ENCODE data around the gene HPSE2.
"Not testable (repeated sequence)": the region's sequence is repeated elsewhere in the genome, so short reads cannot be mapped to it uniquely, and the experiment has no call there.

The HPSE2 gene

DNA sequence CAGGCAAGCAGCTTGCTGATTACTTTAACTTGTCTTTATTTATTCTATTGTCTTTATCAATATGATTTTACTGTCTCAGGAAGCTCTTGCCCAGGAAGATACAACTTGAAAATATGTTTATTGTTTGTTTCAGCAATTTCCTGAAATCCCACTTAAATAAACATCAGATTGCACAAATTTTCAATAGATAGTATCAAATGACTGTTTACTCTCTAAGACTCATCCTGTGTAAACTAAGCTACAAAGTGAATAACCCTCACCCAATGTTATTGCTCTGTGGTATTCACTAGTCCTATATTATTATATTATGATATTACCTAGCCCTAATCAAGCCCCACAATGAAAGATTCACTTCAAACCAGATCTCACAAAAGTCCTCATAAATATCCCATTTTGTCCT lies 658.5 kb downstream of the HPSE2 start:
- in situ Hi-C loops (cut with HindIII; ENCODE audit: low sequenced_read_pairs) = no loop called here

DNA sequence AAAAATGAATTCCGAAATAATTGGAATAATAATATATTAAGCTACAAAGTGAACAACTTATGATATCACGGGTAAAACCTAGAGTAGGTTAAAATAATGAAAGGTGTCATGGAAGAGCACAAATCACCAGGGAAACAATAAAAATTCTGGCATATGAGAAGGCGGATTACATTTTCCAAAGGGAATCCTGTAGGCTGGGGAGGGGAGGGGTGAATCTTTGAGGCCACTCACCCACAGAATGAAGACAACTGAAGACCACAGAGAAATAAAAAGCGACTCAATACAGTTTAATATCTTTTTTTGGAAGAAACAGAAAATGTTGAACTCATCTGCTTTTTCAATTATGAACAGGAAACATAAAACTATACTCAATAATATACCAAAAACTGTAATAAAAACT lies 659.6 kb downstream of the HPSE2 start:
- in situ Hi-C loops (cut with HindIII; ENCODE audit: low sequenced_read_pairs) = no loop called here

DNA sequence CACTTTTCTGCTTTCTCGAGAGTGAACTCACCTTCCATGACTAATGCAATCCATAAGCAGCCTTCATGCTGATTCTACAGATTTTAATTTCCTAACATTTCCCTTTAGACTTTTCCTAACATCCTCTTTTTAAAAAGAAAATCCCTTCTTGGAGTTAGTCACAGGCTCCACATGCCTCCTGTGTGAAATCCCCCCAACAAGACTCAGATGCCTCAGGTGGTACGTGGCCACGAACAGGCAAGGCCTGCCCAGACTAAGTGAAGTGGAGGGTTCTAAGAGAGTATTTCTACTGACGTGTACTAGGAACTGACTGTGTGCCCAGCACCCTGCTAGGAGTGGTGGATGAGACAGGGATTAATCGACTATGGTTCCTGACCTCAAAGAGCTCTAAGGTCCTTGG lies 663.1 kb downstream of the HPSE2 start:
- in situ Hi-C loops (cut with HindIII; ENCODE audit: low sequenced_read_pairs) = loop anchor here (5.0 kb wide), 1 partner anchor 100 kb away; no protein-coding TSS in a partner anchor

DNA sequence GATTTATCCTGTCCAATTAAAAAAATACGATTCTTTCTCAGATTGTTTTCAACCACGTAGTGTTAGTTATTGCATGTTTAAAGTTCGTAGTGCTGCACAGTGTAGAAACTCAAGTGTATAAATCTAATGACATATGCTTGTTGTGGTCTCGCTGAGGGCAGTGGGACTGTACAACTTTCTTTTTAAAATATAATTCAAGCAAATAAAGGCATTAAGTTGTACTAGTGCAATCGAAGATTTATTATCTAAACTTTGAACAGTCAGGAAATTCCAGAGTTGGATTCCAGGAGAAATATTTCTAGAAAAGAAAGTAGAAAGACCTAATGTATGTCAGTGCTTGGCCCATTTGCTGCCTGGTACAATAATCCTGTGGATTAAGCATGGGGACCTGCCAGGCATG lies 664.8 kb downstream of the HPSE2 start:
- in situ Hi-C loops (cut with HindIII; ENCODE audit: low sequenced_read_pairs) = loop anchor here (5.0 kb wide), 1 partner anchor 99 kb away; no protein-coding TSS in a partner anchor

DNA sequence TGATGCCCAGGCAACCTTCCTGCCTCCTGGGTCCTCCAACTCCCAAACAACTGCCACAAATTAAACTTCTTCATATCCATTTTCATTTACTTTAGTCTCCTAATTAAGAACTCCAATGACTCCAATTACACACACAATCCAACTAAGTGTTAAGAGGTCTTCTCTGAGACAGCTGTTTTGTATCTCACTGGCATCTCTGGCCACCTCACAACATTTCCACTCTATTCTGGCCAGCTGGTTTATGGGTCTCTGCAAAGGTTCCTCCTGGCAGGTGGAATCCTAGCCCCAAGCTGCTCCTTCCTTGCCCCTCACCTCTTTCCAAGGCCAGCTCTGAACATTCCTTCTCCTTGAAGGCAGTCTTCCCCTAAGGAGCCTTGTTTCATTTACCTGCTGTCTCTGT lies 665.8 kb downstream of the HPSE2 start:
- in situ Hi-C loops (cut with HindIII; ENCODE audit: low sequenced_read_pairs) = loop anchor here (5.0 kb wide), 1 partner anchor 98 kb away; no protein-coding TSS in a partner anchor

DNA sequence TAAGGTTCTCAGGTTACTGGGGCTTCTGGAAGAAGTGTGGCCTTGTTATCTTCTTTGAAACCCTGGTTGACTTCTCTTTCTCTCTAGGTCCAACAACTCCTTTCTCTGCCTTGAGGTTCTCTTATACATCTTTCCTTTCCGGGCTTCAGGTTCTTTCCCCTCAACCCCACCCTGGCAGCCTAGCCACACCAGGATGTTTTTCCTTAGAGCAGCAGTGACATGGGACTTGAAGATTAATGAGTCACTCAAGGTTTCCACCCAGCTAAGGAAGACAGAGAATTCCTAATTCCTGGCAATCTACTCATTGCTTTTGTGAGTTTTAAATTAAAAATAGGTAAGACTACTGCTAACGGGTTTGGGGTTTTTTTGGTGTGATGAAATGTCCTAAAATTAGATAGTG lies 667.1 kb downstream of the HPSE2 start:
- in situ Hi-C loops (cut with HindIII; ENCODE audit: low sequenced_read_pairs) = no loop called here

DNA sequence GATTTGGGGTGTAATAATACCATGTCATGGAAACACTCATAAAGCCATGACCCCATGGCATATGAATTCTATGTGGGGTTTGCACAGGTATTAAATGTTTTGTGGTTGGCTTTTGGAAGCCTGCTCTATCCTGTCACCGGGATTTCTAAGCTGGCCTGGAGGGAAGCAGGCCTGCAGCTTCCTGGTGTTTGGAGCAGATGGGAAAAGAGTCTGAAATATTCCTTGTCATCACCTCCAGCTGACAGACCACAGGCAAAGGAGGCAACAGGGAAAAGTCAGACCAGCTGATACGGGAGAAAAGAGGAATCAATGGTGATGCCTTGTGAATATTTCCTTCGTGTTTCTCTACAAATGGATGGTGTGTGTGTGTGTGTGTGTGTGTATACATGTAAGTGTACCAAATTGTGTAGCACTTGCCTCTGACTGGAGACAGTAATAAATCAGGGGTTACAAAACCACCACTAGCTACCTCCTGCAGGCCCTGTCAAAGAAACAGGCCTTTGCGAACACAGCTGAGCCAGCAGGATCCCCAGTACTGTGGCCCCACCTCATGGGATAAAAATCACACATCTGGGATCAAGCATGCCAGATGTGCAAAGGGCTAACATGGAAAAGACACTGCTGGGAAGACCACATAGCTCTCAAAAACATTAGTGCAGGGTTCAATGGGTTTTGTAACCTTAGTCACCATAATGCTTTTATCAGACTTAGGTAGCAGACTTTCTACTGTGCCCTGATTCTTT lies 668.1 kb downstream of the HPSE2 start:
- in situ Hi-C loops (cut with HindIII; ENCODE audit: low sequenced_read_pairs) = no loop called here

DNA sequence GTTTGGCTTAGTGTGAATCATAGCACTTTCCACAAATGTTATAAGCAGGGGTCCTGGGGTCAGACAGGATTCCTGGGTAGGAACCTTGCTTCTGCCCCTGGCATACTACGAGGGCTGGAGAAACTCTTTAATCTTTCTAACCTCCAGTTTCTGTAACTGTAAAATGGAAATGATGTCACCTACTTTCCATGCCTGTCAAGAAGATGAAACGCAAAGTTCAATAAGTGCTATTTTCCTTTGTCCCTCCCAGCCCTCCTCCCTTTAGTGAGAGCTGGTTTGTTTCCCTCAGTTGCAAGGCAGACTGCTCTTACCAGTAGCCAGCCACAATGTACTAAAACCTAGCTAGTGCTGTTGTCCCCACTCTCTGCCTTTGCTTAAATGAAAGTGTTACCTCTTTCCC lies 671.8 kb downstream of the HPSE2 start:
- in situ Hi-C loops (cut with HindIII; ENCODE audit: low sequenced_read_pairs) = no loop called here

DNA sequence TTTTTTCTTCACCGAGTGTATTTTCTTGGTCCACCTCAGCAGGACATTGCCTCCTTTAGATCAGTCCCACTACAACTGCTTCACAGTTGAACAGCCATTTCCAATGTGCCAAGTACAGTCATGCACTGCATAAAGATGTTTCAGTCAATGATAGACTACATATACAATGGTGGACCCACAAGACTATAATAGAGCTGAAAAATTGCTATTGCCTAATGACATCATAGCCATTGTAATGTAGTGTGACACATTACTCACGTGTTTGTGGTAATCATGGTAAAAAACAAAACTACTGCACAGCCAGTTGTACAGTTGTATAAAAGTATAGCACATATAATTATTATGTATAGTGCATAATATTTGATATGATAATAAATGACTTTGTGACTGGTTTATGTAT lies 675.1 kb downstream of the HPSE2 start:
- in situ Hi-C loops (cut with HindIII; ENCODE audit: low sequenced_read_pairs) = no loop called here

DNA sequence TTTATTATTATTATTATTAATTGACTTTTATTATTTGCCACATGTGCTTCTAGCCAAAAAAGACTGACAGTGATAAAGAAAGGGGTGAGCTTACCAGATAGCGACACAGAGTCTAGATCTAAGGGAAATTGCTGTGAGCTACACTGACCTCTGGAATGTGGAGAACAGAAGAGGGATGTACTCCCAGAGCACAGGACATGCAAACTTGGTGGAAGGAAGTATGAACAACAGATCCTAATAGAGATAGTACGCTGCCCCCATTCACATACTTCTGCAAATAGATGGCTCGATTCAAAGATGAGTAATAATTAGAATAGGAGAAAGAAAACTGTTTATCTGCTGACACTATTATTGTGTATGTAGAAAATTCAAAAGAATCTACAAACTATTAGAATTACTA lies 679.6 kb downstream of the HPSE2 start:
- in situ Hi-C loops (cut with HindIII; ENCODE audit: low sequenced_read_pairs) = no loop called here

DNA sequence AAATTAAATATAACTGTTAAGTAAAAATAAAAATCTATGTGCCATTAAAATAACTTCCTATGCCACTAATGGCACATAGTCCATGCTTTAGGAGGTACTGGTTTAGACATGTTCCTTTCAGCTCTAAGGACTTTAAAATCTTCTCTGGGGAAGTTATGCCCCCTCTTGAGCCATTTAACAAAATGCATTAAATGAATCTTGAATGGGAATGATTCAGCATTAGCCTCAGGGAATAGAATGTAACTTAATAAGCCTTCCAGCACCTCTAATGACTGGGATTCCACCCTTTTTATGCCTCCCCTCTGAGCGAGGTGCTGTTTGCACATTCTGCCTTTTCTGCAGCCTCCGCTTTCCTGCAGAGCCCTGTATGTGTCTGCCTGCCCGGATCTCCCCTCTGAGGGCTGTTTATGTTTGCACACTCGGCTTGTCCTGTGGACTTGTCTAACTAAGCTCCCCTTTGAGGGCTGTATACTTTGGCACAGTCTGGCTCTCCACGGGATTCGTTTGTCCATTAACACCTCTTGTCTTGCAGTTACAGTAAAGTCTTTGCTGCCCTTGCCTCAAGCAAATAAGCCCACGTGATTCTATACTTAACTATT lies 680.5 kb downstream of the HPSE2 start:
- in situ Hi-C loops (cut with HindIII; ENCODE audit: low sequenced_read_pairs) = no loop called here

DNA sequence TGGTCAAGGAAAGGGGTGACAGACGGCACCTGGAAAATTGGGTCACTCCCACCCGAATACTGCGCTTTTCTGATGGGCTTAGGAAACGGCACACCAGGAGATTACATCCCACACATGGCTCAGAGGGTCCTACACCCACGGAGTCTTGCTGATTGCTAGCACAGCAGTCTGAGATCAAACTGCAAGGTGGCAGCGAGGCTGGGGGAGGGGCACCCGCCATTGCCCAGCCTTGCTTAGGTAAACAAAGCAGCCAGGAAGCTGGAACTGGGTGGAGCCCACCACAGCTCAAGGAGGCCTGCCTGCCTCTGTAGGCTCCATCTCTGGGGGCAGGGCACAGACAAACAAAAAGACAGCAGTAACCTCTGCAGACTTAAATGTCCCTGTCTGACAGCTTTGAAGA lies 694.1 kb downstream of the HPSE2 start:
- in situ Hi-C loops (cut with HindIII; ENCODE audit: low sequenced_read_pairs) = not testable (repeated sequence)

DNA sequence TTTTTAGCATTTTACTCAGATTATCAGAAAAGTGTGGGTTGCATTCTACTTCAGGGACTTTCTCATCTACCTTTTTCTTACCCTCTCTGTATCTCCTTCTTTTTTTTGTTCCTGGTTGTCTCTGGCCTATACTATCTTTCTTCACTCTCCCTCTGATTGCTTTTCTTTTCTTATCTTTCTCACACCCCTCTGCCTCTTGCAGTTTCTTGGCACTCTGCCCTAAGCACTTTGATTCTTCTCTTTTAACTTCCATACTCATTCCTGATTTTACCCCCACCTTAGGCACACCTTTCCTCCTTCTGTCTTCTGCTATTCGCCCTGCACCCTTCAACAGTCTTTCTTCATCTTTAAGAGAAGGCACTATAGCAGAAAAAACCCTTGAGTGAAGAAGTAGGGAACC lies 696.1 kb downstream of the HPSE2 start:
- in situ Hi-C loops (cut with HindIII; ENCODE audit: low sequenced_read_pairs) = no loop called here

DNA sequence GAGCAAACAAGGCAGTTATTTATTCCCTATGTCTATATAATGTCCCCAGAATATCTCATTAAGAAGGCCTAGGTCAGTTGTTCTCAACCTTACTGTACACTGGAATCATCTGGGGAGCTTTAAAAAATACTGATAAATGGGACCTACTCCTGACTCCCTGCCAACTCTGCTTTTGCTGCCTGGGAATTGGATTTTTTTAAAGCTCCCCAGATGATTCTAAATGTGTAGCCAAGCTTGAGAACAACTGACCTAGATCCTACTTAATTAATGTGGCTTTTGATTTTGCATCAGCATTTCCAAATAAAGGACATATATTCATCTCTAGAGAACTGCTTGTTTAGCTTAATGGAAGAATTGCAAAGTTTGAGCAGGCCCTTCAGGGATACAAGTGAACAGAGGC lies 697.2 kb downstream of the HPSE2 start:
- in situ Hi-C loops (cut with HindIII; ENCODE audit: low sequenced_read_pairs) = no loop called here

DNA sequence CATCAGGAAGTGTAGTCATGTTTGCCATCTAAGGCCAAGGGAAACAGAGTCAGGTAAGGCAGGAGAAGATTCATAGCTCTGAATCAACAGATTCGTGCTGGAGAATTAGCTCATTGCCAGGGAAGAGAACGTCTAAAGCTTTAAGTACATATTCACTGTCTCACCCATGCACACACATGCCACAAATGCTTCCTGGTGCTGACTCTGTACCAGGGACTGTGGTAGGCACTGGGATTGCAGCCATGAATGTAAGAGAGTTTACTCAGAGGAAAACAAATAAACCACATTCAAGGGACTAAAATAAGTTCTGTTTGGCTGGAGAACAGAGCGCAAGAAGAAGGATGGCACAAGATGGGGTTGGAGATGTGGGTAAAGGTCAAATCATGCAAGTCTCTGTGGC lies 699.1 kb downstream of the HPSE2 start:
- in situ Hi-C loops (cut with HindIII; ENCODE audit: low sequenced_read_pairs) = no loop called here

DNA sequence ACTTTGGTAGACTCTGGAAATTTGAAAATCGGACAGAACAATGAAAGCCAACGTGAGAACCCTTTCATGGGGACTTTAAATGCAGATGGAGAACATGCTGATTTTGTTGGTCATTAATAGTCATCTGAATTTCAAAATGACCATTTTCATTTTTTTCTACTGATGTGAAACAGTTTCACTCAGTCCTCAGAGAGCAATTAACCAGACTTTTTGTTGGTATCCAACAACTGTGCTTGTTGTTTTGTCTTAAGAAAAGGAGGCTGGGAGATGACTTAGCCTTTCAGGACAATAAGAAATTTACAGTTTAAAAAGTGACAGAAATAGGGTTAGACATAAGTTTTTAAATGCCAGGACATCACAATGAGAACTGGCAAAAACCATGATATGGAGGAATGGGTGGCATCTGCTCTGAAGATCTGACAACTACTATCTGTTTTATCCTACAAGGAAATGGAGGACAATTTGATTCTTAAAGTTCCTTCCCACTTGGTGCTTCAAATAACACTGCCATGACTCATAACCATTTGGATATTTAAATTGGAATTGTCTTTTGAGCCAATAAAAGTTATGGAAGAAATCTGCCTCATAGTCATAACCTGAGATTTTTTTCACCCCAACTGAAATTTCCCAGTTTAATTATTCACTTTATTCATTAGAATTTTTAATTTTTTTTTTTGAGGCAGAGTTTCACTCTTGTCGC lies 701.8 kb downstream of the HPSE2 start:
- in situ Hi-C loops (cut with HindIII; ENCODE audit: low sequenced_read_pairs) = no loop called here

DNA sequence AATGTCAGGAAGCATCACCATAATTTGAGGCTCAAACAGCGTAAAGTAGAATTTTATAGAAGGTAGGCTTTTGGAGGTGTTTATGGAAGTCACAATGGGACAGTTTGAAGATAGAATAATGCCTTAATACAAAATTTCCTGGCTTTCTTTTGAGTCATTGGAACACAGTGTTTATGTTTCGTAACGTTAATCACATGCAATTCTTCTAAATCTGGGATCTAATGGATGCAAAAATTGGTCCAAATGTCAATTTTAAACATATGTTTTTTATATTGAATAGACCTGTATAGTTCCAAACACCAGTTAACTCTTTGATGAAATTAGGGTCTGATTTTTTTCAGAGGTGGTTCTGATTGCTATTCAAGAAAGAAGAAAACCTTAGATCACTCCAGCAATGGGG lies 702.4 kb downstream of the HPSE2 start:
- in situ Hi-C loops (cut with HindIII; ENCODE audit: low sequenced_read_pairs) = no loop called here

DNA sequence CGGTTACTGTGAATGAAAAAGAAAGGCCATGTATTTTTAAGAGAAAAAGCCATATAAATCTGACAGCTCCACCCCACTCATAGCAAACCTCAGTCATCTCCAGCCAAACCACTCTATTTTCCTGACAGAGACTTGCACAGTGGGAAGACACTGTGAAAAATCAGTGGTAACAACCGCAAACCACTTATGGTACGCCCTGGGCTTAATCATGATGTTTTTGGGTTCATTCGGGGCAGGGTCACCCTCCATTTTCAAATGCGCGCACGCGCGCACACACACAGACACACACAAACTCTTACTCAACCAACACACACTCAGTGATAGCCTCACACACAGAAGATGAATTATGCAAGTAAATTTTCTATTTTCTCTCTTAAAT lies 706.9 kb downstream of the HPSE2 start:
- in situ Hi-C loops (cut with HindIII; ENCODE audit: low sequenced_read_pairs) = no loop called here

DNA sequence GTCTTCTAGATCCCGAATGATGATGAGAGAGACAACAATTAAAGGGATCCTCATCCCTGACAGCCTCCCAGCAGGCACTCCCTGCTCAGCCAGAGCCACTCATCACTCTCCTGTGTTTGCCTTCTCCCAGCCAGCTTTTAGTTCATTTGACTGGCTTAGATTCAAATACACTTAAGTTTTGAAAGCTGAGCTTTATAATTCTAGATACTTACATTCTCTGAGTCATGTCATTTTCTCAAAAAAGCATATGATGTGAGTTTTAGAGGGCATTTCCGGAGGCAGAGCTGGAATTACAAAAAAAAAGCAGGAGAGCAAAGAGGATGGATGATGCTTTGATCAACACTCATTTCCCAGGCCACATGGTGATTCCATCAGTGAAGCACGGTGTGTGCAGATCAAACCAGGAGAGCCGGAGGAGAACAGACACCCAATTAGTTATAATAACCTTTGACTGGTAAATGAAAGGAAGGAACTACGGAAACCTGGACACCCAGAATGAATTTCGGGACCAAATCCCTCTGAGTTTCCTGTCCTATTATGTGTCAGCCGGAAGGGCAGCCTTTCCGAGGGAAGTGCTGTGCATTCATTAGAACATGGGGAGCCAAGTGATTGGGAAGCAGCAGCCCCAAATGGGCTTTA lies 707.4 kb downstream of the HPSE2 start:
- in situ Hi-C loops (cut with HindIII; ENCODE audit: low sequenced_read_pairs) = no loop called here

DNA sequence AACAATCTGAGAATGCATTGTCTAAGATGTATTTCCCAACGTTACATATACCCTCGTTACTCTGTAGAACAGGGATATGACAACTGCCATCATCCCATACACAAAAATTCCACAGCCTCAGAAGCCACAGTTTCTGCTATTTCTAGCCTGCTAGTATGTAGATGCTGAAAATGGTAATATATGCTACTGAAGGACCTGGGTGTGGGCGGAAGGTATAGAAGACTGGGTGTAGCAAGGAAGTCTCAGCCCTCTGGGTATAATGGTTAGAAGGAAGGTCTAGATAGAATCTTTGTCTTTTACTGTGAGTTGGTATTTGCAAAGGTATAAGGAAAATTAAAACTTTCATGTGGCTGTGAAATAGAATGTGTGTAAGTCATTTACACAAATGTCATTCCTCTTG lies 709.7 kb downstream of the HPSE2 start:
- in situ Hi-C loops (cut with HindIII; ENCODE audit: low sequenced_read_pairs) = no loop called here

DNA sequence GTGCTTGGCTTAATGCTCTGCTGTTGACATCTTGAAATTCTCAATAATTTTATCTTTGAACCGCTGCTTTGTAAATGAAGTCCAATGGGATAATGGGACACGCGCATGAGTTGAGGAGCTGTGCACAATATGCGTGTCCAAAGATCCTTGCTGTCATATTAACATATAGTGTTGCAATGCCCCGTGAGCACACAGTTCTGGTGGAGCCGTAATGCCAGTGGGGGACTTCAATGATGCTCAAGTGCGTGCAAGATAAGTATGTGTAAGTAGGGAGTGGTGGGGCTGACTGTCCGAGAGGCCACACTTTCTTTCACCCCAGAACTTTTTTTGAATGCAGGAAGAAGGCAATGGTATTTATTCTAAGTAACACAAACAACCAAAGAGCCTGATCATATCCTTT lies 711.5 kb downstream of the HPSE2 start:
- in situ Hi-C loops (cut with HindIII; ENCODE audit: low sequenced_read_pairs) = no loop called here

DNA sequence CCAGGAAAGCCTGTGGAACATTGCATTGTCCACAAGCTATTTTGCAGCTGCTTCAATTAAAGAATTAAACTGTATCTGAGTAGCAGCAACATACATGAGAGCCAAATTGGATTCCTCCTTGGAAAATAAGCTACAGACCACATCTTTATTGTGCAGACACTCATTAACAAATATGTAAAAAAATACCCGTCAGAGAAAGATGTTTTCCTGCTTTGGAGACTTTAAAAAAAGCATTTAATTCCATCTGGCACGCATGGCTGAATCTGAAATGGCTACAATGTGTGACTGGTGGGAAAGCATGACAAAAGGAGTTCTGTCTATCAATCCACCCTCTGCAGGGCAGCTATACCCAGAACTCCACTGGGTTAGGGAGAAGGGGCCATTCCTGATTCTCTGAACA lies 715.8 kb downstream of the HPSE2 start:
- in situ Hi-C loops (cut with HindIII; ENCODE audit: low sequenced_read_pairs) = no loop called here

All from endothelial cell of hepatic sinusoid (primary cell).